ENCODE results near the gene HAUS3.

- TF ChIP-seq POLR2A (IDR thresholded peaks at IDR 0.05) (no peak), CTCF (IDR thresholded peaks at IDR 0.05) (no peak), EP300 (IDR thresholded peaks at IDR 0.05) (no peak), POLR2AphosphoS5 (IDR thresholded peaks at IDR 0.05) (no peak)
These were observed 3.9 kb upstream of the HAUS3 start for GRCh38 chr4:2245787-2246275.
